GM13977 (cell line): Measurements from ENCODE around the gene SLC41A3.
"Not testable (repeated sequence)": the region's sequence is repeated elsewhere in the genome, so short reads cannot be mapped to it uniquely, and the experiment has no call there.

Experiments
- DNase-seq: peaks from one replicate; pipeline ENCODE4 v3.0.0; 2012; ENCODE audit warnings: low spot score
- in situ Hi-C: fragments of 300-500 bp; cut with MboI; formaldehyde crosslinking; loops from one replicate; pipeline ENCODE4 v1.12.0; 2022; ENCODE audit warnings: low sequenced_read_pairs, low pct_unique_long_range_greater_than_20kb, mixed read lengths, inconsistent platforms; ENCODE audit not compliant: unreplicated experiment
- TF ChIP-seq, protein P1 (sequence below): IDR thresholded peaks from 2 replicates; pipeline ENCODE4 v1.5.1; 2012; ENCODE audit warnings: mild to moderate bottlenecking, control low read depth; ENCODE audit not compliant: insufficient read depth; ENCODE audit errors: extremely low read depth, missing control alignments

SLC41A3 gene

DNA sequence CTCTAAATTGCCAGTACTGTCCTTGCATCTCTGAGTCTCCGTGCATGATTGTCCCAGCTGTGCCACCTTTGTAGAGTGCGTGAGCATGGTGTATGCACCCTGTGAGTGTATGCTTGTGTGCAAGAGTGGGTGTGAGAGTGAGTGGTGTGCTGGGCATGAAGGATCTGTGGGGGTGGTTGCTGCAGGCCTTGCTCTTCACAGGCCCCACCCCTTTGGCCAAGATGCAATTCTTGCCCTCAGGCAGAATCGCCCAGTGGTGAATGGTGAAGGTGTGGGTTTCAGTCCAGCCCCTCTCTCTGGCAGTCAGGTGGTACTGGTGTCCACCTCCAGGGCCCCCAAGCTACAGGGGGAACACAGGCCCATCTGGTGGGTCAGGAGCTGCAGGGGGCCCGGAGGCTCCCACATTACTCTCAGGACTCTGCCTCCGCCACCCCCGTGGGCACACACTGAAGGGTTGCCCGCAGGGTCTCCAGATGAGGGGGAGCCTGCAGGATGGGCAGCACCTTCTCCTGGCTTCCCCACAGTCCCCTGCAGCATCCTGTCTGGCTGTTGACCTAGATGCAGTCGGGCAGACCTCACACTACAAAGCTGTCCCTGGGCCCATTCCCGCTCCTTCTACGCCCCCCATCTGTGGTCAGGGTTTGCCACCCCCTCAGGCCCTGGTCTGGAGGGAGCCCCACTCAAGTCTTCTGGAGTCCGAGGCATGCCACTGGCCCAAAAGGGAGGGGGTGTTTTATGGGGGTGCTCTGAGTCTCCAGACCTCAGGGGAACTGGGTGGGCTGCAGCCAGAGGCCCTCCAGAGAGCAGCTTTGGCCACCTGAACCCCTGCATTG is 123.3 kb downstream of the SLC41A3 start:
- DNase-seq: no peak
- TF ChIP-seq, protein P1, sequence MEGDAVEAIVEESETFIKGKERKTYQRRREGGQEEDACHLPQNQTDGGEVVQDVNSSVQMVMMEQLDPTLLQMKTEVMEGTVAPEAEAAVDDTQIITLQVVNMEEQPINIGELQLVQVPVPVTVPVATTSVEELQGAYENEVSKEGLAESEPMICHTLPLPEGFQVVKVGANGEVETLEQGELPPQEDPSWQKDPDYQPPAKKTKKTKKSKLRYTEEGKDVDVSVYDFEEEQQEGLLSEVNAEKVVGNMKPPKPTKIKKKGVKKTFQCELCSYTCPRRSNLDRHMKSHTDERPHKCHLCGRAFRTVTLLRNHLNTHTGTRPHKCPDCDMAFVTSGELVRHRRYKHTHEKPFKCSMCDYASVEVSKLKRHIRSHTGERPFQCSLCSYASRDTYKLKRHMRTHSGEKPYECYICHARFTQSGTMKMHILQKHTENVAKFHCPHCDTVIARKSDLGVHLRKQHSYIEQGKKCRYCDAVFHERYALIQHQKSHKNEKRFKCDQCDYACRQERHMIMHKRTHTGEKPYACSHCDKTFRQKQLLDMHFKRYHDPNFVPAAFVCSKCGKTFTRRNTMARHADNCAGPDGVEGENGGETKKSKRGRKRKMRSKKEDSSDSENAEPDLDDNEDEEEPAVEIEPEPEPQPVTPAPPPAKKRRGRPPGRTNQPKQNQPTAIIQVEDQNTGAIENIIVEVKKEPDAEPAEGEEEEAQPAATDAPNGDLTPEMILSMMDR: no peak
- in situ Hi-C loops: no loop called here

DNA sequence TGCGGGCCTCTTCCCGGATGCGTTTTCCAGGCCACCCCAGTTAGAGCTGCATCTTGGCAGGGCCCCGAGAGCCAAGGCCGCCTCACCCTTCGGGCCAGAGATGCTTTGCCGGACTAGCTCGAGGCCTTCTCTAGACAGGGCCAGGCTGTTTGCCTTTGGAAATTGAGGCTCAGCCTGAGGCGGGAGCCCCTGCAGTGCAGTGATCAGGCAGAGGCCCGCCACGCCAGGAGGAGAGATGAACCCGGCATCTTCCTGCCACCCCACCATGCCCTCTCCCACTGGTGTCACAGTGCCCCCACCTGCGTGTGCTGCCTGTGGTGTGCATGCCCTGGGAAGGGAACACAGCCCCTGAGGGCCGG is 123.9 kb downstream of the SLC41A3 start:
- no peak for DNase-seq
- in situ Hi-C loops: no loop called here
- TF ChIP-seq, protein P1: no peak

DNA sequence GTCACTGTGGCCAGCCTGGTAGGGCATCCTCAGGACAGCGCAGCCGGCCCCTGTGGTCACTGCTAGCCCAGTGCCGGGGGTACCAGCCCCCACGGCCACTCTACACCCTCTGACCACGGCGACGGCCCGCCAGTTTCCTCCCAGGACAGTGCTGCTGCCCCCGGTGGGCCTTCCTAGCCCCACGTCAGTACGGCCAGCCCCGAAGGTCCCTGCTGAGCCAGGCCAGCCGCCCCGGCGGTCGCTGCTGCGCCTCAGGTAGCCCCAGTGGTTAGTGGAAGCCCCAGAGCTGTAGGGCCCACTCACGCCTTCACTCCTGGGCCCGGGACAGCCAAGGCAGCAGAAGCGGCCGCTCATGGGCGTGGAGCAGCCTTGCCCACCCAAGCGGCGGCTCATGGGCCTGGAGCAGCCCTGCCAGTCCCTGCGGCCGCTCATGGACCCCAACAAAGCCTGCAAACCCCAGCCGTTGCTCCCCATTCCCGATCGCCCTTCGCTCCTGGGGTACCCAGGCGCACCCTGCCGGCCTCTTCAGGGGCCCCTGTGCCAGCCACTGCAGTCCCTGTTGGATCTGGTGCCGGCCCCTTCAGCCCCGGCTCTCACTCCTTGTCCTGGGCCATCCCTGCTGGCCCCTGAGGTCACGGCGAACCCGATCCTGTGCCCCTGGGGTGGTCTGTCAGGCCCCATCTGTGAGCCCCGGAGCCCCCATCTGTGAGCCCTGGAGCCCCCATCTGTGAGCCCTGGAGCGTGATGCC is 124.4 kb downstream of the SLC41A3 start:
- in situ Hi-C loops: no loop called here
- TF ChIP-seq, protein P1: no peak
- no peak for DNase-seq

DNA sequence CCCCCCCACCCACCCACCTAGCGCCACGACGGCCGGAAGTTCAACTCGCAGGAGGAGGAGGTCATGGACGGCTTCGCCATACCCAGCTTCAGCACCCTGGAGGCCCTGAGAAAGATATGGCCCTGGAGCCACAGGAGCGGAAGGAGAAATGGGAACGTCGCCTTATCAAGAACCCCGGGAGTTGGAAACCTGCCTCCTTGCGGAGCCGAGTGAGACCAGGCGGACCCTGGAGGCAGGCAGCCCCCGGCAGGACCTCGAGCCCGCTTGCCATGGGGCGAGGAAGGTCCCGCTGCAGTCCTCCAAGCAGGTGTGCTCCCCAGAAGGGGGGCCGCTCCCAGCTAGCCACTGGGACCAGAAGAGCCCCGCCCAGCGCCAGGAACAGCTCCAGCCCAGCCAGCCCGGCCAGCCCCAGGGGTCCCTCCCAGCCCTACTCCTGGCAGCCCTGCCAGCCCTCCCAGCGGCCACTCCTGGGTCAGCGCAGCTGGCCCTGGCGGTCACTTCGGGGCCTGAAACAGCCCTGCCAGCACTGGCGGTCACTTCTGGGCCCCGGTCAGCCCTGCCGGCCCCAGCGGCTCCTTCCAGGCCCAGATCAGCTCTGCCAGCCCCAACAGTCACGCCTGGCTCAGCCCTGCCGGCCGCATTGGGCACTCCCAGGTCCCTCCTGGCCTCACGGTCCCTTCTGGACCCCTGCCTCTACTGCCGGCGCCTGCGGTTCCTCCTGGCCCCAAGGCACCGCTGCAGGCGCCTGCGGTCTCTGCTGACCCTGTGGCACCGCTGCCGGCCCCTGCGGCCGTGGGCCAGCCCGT is 125.2 kb downstream of the SLC41A3 start:
- TF ChIP-seq, protein P1: no peak
- no peak for DNase-seq
- in situ Hi-C loops: no loop called here

DNA sequence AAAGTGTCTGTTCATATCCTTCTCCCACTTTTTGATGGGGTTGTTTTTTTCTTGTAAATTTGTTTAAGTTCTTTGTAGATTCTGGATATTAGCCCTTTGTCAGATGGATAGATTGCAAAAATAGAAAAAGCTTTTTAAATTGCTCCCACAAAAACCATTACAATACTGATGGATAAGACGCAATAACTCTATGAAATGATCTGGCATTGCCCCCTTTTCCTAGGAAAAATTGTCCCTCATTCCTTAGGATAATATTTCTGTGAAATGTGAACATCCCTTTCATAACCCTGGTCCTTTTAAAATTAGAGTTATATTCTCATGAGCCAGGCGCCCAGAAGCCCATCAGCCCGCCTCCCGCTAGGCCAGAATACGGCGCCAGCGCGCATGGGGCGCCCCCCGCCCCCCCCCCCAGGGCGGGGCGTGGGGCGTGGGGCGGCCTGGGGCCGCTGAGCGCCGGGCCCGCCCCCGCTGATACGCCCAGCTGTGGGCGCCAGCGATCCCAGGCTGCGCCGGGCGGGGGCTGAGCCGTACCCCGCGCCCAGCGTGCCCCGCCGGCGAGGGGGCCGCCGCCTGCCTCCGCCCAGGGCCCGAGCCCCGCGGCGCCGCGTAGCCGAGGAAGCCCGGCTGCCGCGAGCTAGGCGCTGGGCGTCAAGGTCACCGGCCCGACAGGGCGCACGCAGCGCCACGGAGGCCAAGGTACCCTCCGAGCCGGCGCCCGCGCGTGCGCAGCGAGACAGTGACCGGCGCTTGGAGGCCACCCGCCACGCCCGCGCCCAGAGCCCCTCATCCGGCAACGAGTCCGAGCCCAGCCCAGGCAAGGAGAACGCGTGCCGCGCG is 126.0 kb downstream of the SLC41A3 start:
- in situ Hi-C loops: no loop called here
- TF ChIP-seq, protein P1: no peak
- no peak for DNase-seq

DNA sequence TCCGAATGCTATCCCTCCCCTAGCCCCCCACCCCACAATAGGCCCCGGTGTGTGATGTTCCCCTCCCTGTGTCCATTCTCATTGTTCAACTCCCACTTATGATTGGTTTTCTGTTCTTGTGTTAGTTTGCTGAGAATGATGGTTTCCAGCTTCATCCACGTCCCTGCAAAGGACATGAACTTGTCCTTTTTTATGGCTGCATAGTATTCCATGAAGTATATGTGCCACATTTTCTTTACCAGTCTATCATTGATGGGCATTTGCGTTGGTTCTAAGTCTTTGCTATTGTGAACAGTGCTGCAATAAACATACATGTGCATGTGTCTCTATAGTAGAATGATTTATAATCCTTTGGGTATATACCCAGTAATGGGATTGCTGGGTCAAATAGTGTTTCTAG is 126.9 kb downstream of the SLC41A3 start:
- in situ Hi-C loops, DNase-seq: not testable (repeated sequence)
